Left ventricle myocardium inferior (tissue), 1 donor: Measurements from ENCODE around the gene TMEM170B. TPM values are rescaled to one million over a fixed set of nuclear protein-coding genes. Genes with fewer than 3 reads are reported as not detected.

Experiments
- DNase-seq: peaks from one replicate; pipeline ENCODE4 v3.0.0-alpha.2; 2020
- H3K27ac ChIP-seq: fragments of 200-600 bp; replicated peaks from 2 replicates; pipeline ENCODE4 v1.8.0; 2021
- H3K27me3 ChIP-seq: fragments of 200-600 bp; 2 replicates; pipeline ENCODE4 v1.8.0; 2021; ENCODE audit warnings: low read depth
- H3K36me3 ChIP-seq: fragments of 200-600 bp; 2 replicates; pipeline ENCODE4 v1.8.0; 2021
- H3K4me1 ChIP-seq: fragments of 200-600 bp; 2 replicates; pipeline ENCODE4 v1.8.0; 2021
- H3K4me3 ChIP-seq: fragments of 200-600 bp; 2 replicates; pipeline ENCODE4 v1.8.0; 2021; ENCODE audit warnings: mild to moderate bottlenecking, moderate library complexity
- H3K9me3 ChIP-seq: fragments of 200-600 bp; replicated peaks from 2 replicates; pipeline ENCODE4 v1.8.0; 2021
- intact Hi-C: fragments of 100-400 bp; cut with micrococcal nuclease; formaldehyde crosslinking; loops from one replicate; pipeline ENCODE4 v1.11.0; 2022
- total RNA-seq: library from RNA; stranded (reverse); fragmentation: NEBNext Ultra II Directional; extraction: Animal tissue kit (Norgen Biotek cat#: 25700); gene quantifications from one replicate; pipeline ENCODE4 v1.2.1, GENCODE V29; 2021
- TF ChIP-seq, protein P1 (sequence below): fragments of 200-600 bp; IDR thresholded peaks from 2 replicates; pipeline ENCODE4 v1.8.0; 2021; ENCODE audit warnings: antibody characterized with exemption, mild to moderate bottlenecking, borderline replicate concordance
- donor health status: DM: no; HTN: yes; CAD: no; lungs with severe emphysema.

Gene TMEM170B
- total RNA-seq, 1 donor from 2014 or later, result 4.4 TPM

DNA sequence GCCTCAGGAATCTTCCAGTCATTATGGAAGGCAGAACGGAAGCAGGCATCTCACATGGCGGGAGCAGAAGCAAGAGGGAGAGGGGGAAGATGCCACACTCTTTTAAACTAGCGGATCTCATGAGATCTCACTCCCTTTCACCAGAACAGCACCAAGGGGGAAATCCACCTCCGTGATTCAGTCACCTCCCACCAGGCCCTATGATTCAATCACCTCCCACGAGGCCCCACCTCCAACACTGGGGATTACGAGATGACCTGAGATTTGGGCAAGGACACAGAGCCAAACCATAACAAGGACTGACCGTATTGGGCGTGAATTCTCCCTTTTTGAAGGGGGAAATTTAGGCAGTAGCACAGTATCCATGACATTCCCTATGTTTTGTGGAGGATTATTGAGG is 88.8 kb downstream of the TMEM170B start:
- no peak for DNase-seq

DNA sequence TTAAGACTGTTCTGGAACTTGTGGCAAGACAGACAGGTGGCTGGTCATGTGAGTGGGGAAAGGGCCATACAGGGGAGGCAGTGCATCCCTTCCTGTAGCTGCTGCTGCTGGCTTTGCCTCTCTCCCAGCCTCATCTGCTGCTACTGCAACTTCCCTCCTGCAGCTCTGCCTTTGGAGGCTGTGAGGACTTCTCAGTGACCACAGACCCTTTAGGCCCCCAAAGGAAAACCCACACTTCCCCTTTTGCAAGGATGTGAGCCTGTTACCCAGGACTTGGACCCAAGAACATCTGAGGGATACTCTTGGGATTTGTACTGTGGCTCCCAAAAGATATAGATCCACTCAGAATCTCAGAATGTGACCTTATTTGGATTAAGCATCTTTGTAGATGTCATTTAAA is 91.0 kb downstream of the TMEM170B start:
- intact Hi-C loops, result no loop called here
- H3K4me1 ChIP-seq, result no peaks in the 10 kb centered on the region

More for the DNA sequence above, 88.8 kb downstream of the TMEM170B start:
- H3K36me3 ChIP-seq, result no peaks in the 10 kb centered on the region
- no peak overlapping the region for H3K27ac ChIP-seq
- H3K4me1 ChIP-seq, result no peaks in the 10 kb centered on the region
- H3K4me3 ChIP-seq, result no peak overlapping the region
- H3K9me3 ChIP-seq, result no peaks in the 10 kb centered on the region
- TF ChIP-seq, protein P1, sequence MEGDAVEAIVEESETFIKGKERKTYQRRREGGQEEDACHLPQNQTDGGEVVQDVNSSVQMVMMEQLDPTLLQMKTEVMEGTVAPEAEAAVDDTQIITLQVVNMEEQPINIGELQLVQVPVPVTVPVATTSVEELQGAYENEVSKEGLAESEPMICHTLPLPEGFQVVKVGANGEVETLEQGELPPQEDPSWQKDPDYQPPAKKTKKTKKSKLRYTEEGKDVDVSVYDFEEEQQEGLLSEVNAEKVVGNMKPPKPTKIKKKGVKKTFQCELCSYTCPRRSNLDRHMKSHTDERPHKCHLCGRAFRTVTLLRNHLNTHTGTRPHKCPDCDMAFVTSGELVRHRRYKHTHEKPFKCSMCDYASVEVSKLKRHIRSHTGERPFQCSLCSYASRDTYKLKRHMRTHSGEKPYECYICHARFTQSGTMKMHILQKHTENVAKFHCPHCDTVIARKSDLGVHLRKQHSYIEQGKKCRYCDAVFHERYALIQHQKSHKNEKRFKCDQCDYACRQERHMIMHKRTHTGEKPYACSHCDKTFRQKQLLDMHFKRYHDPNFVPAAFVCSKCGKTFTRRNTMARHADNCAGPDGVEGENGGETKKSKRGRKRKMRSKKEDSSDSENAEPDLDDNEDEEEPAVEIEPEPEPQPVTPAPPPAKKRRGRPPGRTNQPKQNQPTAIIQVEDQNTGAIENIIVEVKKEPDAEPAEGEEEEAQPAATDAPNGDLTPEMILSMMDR, result no peak
- intact Hi-C loops, result no loop called here
- no peaks in the 10 kb centered on the region for H3K27me3 ChIP-seq

DNA sequence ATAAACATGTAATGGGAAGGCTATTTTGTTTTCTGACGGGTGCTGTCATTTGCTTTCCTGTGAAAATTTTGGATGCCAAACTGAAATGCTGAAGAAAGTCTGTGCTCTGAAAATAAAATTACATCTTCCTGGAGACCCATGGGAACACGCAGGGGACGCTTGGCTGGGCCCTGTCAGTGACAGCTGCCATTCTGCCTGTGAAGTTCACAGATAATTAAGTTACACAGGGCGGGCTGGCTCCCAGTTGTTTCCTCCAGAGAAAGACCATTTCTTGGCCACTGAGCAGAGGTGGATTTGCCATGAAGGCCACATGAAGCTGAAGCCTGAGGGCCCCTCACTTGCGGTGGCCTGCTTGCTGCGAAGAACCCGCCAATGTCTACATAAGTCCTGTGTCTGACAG is 93.5 kb downstream of the TMEM170B start:
- no peaks in the 10 kb centered on the region for H3K4me1 ChIP-seq
- TF ChIP-seq, protein P1, result no peak
- intact Hi-C loops, result no loop called here
- no peak overlapping the region for H3K27ac ChIP-seq
- no peaks in the 10 kb centered on the region for H3K9me3 ChIP-seq
- H3K27me3 ChIP-seq, result no peaks in the 10 kb centered on the region
- DNase-seq, result no peak
- no peaks in the 10 kb centered on the region for H3K36me3 ChIP-seq
- no peak overlapping the region for H3K4me3 ChIP-seq

More for the DNA sequence above, 91.0 kb downstream of the TMEM170B start:
- DNase-seq, result no peak
- Histone ChIP-seq H3K27me3 (no peaks in the 10 kb centered on the region), H3K27ac (no peak overlapping the region), H3K9me3 (no peaks in the 10 kb centered on the region), H3K36me3 (no peaks in the 10 kb centered on the region), H3K4me3 (no peak overlapping the region)
- TF ChIP-seq, protein P1, result no peak

DNA sequence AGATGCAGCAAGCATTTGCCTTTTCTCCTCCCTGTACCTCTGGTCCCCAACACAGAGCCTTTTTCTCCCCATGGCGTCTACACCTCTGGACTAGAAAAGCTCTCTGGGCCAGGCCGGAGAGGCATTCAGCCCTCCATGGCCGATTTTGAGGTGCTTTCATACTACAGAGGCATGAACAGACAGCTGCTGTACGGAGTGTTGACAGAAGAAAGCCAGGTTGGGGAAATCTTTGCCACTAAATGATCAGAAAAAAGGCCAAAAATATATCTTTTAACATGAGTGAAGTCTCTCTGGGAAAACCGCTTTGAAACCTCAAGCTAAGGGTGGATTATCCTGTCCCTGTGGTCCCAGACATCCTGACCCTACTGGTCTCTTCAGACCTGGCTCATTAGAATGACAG is 94.0 kb downstream of the TMEM170B start:
- no peaks in the 10 kb centered on the region for H3K36me3 ChIP-seq
- no peaks in the 10 kb centered on the region for H3K9me3 ChIP-seq
- no peaks in the 10 kb centered on the region for H3K27me3 ChIP-seq
- H3K4me1 ChIP-seq, result no peaks in the 10 kb centered on the region
- no peak overlapping the region for H3K27ac ChIP-seq
- no peak overlapping the region for H3K4me3 ChIP-seq
- intact Hi-C loops, result no loop called here
- no peak for DNase-seq
- TF ChIP-seq, protein P1, result no peak

DNA sequence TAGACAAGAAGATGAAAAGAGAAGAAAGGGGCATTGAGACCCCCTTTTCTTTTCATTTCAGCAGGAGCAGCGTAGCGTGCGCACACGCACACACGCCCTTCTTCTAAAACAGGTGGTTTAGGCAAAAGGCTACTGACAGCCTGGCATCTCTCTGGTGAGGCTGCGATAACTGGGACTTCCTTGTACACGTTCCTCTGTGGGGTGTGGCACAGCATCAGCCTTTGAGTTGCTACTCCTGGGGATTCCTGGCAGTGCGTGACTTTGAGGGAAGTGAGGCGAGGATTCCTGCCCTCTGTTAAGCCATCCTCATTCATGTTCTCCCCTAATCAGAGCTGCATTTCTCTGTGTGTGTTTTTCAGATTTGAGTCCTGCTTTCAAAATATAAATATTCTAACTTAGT is 94.7 kb downstream of the TMEM170B start:
- no peak for DNase-seq
- intact Hi-C loops, result no loop called here
- TF ChIP-seq, protein P1, result no peak
- Histone ChIP-seq H3K4me3 (no peak overlapping the region), H3K36me3 (no peaks in the 10 kb centered on the region), H3K4me1 (no peaks in the 10 kb centered on the region), H3K27me3 (no peaks in the 10 kb centered on the region), H3K27ac (no peak overlapping the region), H3K9me3 (no peaks in the 10 kb centered on the region)
